Subcutaneous abdominal adipose tissue (tissue), 5 donors: Measurements from ENCODE around the gene THAP4.
"Not testable (repeated sequence)": the region's sequence is repeated elsewhere in the genome, so short reads cannot be mapped to it uniquely, and the experiment has no call there.

Experiments used
- H3K27ac ChIP-seq: one replicate; pipeline ENCODE4 v1.7.0; 2013; ENCODE audit warnings: low read depth, mild to moderate bottlenecking, inconsistent platforms, low read length, moderate library complexity
- H3K27me3 ChIP-seq, 5 donors: one replicate each; pipeline ENCODE4 v1.7.0; 2013; ENCODE audit warnings: low read length in 5 of 5, inconsistent platforms in 1 of 5; ENCODE audit not compliant: control insufficient read depth in 5 of 5, insufficient read depth in 4 of 5
- H3K36me3 ChIP-seq, 5 donors: one replicate each; pipeline ENCODE4 v1.7.0; 2013; ENCODE audit warnings: low read length in 5 of 5; ENCODE audit not compliant: control insufficient read depth in 5 of 5, insufficient read depth in 5 of 5
- H3K4me1 ChIP-seq, 5 donors: one replicate each; pipeline ENCODE4 v1.7.0; 2013; ENCODE audit warnings: low read length in 5 of 5, mild to moderate bottlenecking in 3 of 5, moderate library complexity in 1 of 5; ENCODE audit not compliant: control insufficient read depth in 5 of 5, insufficient read depth in 5 of 5
- H3K4me3 ChIP-seq, 5 donors: one replicate each; pipeline ENCODE4 v1.7.0; 2013; ENCODE audit warnings: low read length in 5 of 5, low read depth in 1 of 5
- H3K9ac ChIP-seq, 5 donors: one replicate each; pipeline ENCODE4 v1.7.0; 2013; ENCODE audit warnings: low read length in 5 of 5, mild to moderate bottlenecking in 4 of 5, moderate library complexity in 3 of 5
- H3K9me3 ChIP-seq, 5 donors: one replicate each; pipeline ENCODE4 v1.7.0; 2013; ENCODE audit warnings: low read length in 5 of 5; ENCODE audit not compliant: control insufficient read depth in 5 of 5
- donor health status: healthy.
- donor health status: healthy.
- donor health status: healthy.
- donor health status: healthy.
- donor health status: healthy.

The THAP4 gene

GRCh38 chr2:241590496-241591455 lies 46.2 kb downstream of the THAP4 start:
- peaks cover 10 to 20% (median 14%) of the 10 kb centered on the region in 5 donors for H3K9me3 ChIP-seq
- H3K27ac ChIP-seq: not testable (repeated sequence)
- H3K36me3 ChIP-seq: peaks cover 10 to 63% (median 35%) of the 10 kb centered on the region in 5 donors

DNA sequence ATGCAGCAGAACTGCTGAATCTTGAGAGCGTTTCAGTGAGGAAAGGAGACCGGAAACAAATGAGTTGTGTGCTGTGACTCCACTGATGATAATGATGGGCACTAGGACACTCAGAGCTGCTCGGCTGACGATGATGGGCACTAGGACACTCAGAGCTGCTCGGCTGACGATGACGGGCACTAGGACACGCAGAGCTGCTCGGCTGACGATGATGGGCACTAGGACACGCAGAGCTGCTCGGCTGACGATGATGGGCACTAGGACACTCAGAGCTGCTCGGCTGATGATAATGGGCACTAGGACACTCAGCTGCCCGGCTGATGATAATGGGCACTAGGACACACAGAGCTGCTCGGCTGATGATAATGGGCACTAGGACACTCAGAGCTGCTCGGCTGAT lies 47.1 kb downstream of the THAP4 start:
- Histone ChIP-seq H3K9me3 (peaks cover 10 to 25% (median 18%) of the 10 kb centered on the region in 5 donors), H3K36me3 (peaks cover 10 to 58% (median 29%) of the 10 kb centered on the region in 5 donors)
- H3K9ac ChIP-seq, H3K4me3 ChIP-seq, H3K27ac ChIP-seq, H3K4me1 ChIP-seq, H3K27me3 ChIP-seq: not testable (repeated sequence)

More at GRCh38 chr2:241590496-241591455, 46.2 kb downstream of the THAP4 start:
- not testable (repeated sequence) for H3K9ac ChIP-seq, H3K27me3 ChIP-seq, H3K4me3 ChIP-seq, H3K4me1 ChIP-seq

GRCh38 chr2:241586564-241587264 lies 50.2 kb downstream of the THAP4 start:
- no peak overlapping the region for H3K9ac ChIP-seq
- H3K9me3 ChIP-seq: peaks cover 10 to 26% (median 20%) of the 10 kb centered on the region in 5 donors
- H3K27ac ChIP-seq: no peak overlapping the region
- H3K4me1 ChIP-seq: no peaks in the 10 kb centered on the region
- peaks cover 14 to 57% (median 35%) of the 10 kb centered on the region in 5 donors for H3K36me3 ChIP-seq
- H3K4me3 ChIP-seq: peak overlapping the region in 2 of 5 donors; percentile 1 to 40
- no peaks in the 10 kb centered on the region for H3K27me3 ChIP-seq

DNA sequence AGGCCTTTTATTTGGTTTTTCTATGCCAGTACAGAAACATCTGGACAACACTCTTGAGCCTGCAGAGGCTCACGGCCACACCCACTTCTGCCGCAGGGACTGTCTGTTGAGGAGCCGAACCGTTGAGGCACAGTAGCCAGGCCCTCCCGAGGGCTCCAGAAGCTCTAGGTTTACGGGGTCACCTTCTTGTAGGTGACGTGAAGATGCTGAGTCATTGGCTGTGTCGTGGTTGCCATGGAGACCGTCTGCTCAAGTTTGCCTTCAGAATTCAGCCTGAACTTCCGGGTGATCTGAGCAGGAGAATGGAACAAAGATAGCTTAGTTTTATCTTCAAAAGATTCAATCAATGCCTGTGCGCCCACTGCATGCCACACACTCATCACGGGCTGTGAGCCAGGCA lies 52.5 kb downstream of the THAP4 start:
- Histone ChIP-seq H3K9me3 (peaks cover 10 to 26% (median 20%) of the 10 kb centered on the region in 5 donors), H3K27ac (no peak overlapping the region), H3K4me1 (no peaks in the 10 kb centered on the region), H3K4me3 (no peak overlapping the region), H3K27me3 (no peaks in the 10 kb centered on the region), H3K36me3 (peaks cover 14 to 37% (median 28%) of the 10 kb centered on the region in 5 donors), H3K9ac (no peak overlapping the region)

GRCh38 chr2:241582806-241583205 lies 54.2 kb downstream of the THAP4 start:
- Histone ChIP-seq H3K27me3 (no peaks in the 10 kb centered on the region), H3K4me1 (peaks cover 2 to 11% (median 9%) of the 10 kb centered on the region in 5 donors), H3K9me3 (peaks cover 10 to 23% (median 18%) of the 10 kb centered on the region in 5 donors), H3K27ac (no peak overlapping the region), H3K36me3 (peaks cover 7 to 36% (median 25%) of the 10 kb centered on the region in 5 donors), H3K4me3 (no peak overlapping the region), H3K9ac (no peak overlapping the region)

DNA sequence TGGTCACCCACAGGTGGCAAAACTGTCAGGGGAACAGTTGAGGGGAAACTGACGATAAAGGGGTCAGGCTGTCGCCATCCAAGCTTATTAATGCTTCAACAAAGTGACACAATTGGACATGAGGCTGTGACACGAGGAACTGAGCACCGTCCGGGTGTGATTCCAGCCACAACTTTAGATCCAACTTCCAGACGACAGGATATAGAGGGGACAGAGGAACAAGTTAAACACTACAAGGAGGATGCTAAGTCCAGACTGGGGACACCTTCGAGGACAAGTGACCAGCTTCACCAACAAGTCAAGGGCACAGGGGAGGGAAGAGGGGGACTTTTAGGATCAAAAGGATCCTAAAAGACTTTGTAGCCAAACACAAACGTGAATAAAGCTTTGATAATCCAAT lies 54.6 kb downstream of the THAP4 start:
- Histone ChIP-seq H3K36me3 (peaks cover 7 to 36% (median 25%) of the 10 kb centered on the region in 5 donors), H3K9ac (no peak overlapping the region), H3K9me3 (peaks cover 8 to 23% (median 17%) of the 10 kb centered on the region in 5 donors), H3K27ac (no peak overlapping the region), H3K27me3 (no peaks in the 10 kb centered on the region), H3K4me1 (peaks cover 3 to 16% (median 13%) of the 10 kb centered on the region in 5 donors), H3K4me3 (no peak overlapping the region)

GRCh38 chr2:241579281-241579680 lies 57.7 kb downstream of the THAP4 start:
- H3K36me3 ChIP-seq: peaks cover 4 to 27% (median 21%) of the 10 kb centered on the region in 5 donors
- peaks cover 9 to 16% (median 13%) of the 10 kb centered on the region in 5 donors for H3K4me1 ChIP-seq
- H3K27ac ChIP-seq: no peak overlapping the region

DNA sequence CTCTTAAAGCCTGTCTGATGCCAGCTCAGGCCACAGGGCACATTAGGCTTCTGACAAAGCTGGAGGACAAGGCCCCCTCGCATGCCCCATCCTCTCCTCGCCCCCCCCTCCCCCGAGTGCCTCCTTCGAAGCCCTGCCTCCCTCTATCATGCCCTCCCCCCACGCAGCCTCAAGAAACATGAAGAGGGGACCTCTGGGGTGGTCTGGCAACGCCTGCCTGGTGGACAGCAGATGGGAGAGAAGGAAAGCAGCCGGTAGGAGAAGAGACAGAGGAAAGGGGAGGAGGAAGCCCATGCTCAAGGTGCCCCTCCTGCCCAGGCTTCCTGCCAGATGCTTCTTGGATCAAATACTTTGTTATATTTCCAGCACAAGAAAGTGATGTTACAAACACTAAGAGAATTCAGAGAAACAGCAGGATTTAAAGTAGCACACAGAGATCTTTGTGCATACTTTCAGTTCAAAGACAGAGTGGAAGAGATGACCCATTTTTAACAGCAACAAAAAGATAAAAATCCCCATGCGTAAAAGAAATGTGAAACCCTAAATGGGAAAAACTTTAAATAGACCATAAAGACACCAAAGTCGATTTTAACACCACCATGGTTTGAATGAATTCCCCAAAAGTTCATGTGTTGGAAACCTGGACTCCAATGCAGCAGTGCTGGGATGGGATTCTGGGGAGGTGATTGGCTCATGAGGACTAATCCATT lies 59.4 kb downstream of the THAP4 start:
- Histone ChIP-seq H3K9me3 (peaks cover 0 to 3% (median 0%) of the 10 kb centered on the region in 5 donors), H3K4me3 (no peak overlapping the region), H3K27me3 (no peaks in the 10 kb centered on the region), H3K4me1 (peaks cover 9 to 16% (median 13%) of the 10 kb centered on the region in 5 donors), H3K27ac (no peak overlapping the region), H3K36me3 (peaks cover 0 to 24% (median 20%) of the 10 kb centered on the region in 5 donors), H3K9ac (peak overlapping the region in 1 of 5 donors; percentile 19)

More at GRCh38 chr2:241579281-241579680, 57.7 kb downstream of the THAP4 start:
- peaks cover 0 to 3% (median 0%) of the 10 kb centered on the region in 5 donors for H3K9me3 ChIP-seq
- no peak overlapping the region for H3K9ac ChIP-seq
- H3K4me3 ChIP-seq: no peak overlapping the region
- H3K27me3 ChIP-seq: no peaks in the 10 kb centered on the region

GRCh38 chr2:241576293-241576654 lies 60.7 kb downstream of the THAP4 start:
- H3K27me3 ChIP-seq: no peaks in the 10 kb centered on the region
- H3K9me3 ChIP-seq: no peaks in the 10 kb centered on the region
- H3K27ac ChIP-seq: no peak overlapping the region
- H3K4me3 ChIP-seq: no peak overlapping the region
- peaks cover 0 to 30% (median 24%) of the 10 kb centered on the region in 5 donors for H3K36me3 ChIP-seq
- peak overlapping the region in 1 of 5 donors; percentile 20 for H3K9ac ChIP-seq
- peaks cover 9 to 23% (median 14%) of the 10 kb centered on the region in 5 donors for H3K4me1 ChIP-seq
